Activated naive CD4-positive, alpha-beta T cell treated with anti-CD3 and anti-CD28 coated beads, Interleukin-2, amount 10 ng/mL, durations not matched to agents 7 days and 5 days (primary cell): Measurements from ENCODE around the gene BRD3.
A peak's percentile ranks its signal among the peaks of the same experiment; 100 is the strongest.

ENCODE experiments used
- CTCF ChIA-PET: fragments of 350-600 bp; sonication (Branson Sonifier 250); formaldehyde crosslinking; loops from one replicate; lab custom pipeline; 2021; ENCODE audit warnings: antibody characterized with exemption; lab: Charles Lee
- DNase-seq: peaks from one replicate; pipeline ENCODE4 v3.0.0-alpha.2; 2020
- H3K27ac Mint-ChIP-seq: one replicate; pipeline ENCODE4 v1.8.0; 2021; ENCODE audit warnings: mild to moderate bottlenecking, moderate library complexity, mixed read lengths
- H3K27me3 Mint-ChIP-seq: one replicate; pipeline ENCODE4 v1.8.0; 2021; ENCODE audit warnings: mild to moderate bottlenecking, mixed read lengths
- H3K36me3 Mint-ChIP-seq: one replicate; pipeline ENCODE4 v1.8.0; 2021; ENCODE audit warnings: mixed read lengths
- H3K4me1 Mint-ChIP-seq: one replicate; pipeline ENCODE4 v1.8.0; 2021; ENCODE audit warnings: mixed read lengths
- H3K4me3 Mint-ChIP-seq: one replicate; pipeline ENCODE4 v1.8.0; 2021; ENCODE audit warnings: mild to moderate bottlenecking, moderate library complexity, mixed read lengths
- H3K9me3 Mint-ChIP-seq: one replicate; pipeline ENCODE4 v1.8.0; 2021; ENCODE audit warnings: mixed read lengths

BRD3 gene

DNA sequence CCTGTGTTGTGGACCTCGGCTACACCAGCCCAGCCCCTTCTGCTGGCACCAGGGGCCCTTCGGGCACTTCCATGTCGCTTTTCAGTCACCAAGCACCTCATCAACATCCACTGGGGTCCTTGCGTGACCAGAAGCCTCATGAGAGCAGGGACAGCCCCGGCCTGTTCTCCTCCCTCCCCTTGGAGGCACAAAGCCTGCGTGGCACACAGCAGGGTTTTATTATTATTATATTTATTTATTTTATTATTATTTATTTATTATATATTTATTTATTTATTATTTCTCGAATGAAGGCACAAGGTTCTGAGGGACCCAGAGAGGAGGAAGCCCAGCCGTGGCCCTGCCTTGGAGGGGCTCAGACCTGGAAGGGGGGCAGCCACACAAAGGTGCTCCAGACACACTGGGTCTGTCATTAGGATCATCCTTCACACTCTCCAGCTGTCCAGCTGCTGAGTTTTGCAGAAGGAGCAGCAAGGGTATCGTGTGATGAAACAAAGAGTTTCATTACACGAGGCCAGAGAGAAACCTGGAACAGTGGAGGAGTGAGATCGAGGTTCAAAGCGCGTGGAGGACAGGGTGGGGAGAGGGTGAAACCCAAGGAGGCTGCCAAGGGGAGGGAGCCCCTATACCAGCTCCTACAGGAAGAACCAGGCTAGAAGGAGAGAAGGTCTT lies 80.9 kb downstream of the BRD3 start:
- no peaks in the 10 kb centered on the region for H3K9me3 Mint-ChIP-seq
- DNase-seq: no peak
- no peak overlapping the region for H3K4me3 Mint-ChIP-seq
- H3K27ac Mint-ChIP-seq: no peak overlapping the region
- peaks cover 32% of the 10 kb centered on the region for H3K27me3 Mint-ChIP-seq
- CTCF ChIA-PET: no interaction called here
- H3K4me1 Mint-ChIP-seq: no peaks in the 10 kb centered on the region
- no peaks in the 10 kb centered on the region for H3K36me3 Mint-ChIP-seq

DNA sequence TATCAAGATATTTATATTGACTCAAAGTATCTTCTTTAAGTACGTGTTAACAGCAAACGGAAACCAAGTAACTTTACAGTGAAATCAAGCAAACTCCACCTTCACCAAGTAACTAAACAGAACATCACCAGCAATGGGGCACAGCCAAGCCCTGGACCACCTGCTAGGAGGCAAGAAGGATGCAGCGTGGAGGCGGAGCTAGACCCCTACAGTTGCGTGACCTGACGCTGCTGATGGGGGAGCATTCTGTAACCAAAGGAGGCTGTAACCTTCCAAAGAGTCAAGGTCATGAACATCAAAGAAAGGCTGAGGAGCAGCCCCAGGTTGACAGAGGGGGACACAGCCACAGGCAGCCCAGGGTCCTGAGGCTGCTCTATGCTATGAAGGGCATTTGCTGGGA lies 81.8 kb downstream of the BRD3 start:
- no peaks in the 10 kb centered on the region for H3K9me3 Mint-ChIP-seq
- no peaks in the 10 kb centered on the region for H3K4me1 Mint-ChIP-seq
- CTCF ChIA-PET: no interaction called here
- DNase-seq: no peak
- no peak overlapping the region for H3K27ac Mint-ChIP-seq
- peaks cover 28% of the 10 kb centered on the region for H3K27me3 Mint-ChIP-seq
- H3K4me3 Mint-ChIP-seq: no peak overlapping the region
- H3K36me3 Mint-ChIP-seq: no peaks in the 10 kb centered on the region

GRCh38 chr9:133982971-133983720 lies 84.7 kb downstream of the BRD3 start:
- H3K27me3 Mint-ChIP-seq: peaks cover 16% of the 10 kb centered on the region
- no peaks in the 10 kb centered on the region for H3K4me1 Mint-ChIP-seq
- H3K27ac Mint-ChIP-seq: no peak overlapping the region
- no peaks in the 10 kb centered on the region for H3K9me3 Mint-ChIP-seq
- no peak overlapping the region for H3K4me3 Mint-ChIP-seq
- CTCF ChIA-PET: no interaction called here
- no peaks in the 10 kb centered on the region for H3K36me3 Mint-ChIP-seq
- no peak for DNase-seq

GRCh38 chr9:133981958-133982681 lies 85.7 kb downstream of the BRD3 start:
- peaks cover 12% of the 10 kb centered on the region for H3K27me3 Mint-ChIP-seq
- no peak overlapping the region for H3K27ac Mint-ChIP-seq
- H3K9me3 Mint-ChIP-seq: no peaks in the 10 kb centered on the region
- CTCF ChIA-PET: no interaction called here
- H3K4me1 Mint-ChIP-seq: no peaks in the 10 kb centered on the region
- H3K4me3 Mint-ChIP-seq: no peak overlapping the region
- DNase-seq: no peak
- H3K36me3 Mint-ChIP-seq: no peaks in the 10 kb centered on the region

- DNase-seq: no peak
- H3K27me3 Mint-ChIP-seq: peaks cover 9% of the 10 kb centered on the region
- H3K9me3 Mint-ChIP-seq: no peaks in the 10 kb centered on the region
- CTCF ChIA-PET: no interaction called here
- H3K36me3 Mint-ChIP-seq: no peaks in the 10 kb centered on the region
- no peak overlapping the region for H3K4me3 Mint-ChIP-seq
- no peaks in the 10 kb centered on the region for H3K4me1 Mint-ChIP-seq
- H3K27ac Mint-ChIP-seq: no peak overlapping the region
Observed at GRCh38 chr9:133981589-133981957, 86.3 kb downstream of the BRD3 start.

DNA sequence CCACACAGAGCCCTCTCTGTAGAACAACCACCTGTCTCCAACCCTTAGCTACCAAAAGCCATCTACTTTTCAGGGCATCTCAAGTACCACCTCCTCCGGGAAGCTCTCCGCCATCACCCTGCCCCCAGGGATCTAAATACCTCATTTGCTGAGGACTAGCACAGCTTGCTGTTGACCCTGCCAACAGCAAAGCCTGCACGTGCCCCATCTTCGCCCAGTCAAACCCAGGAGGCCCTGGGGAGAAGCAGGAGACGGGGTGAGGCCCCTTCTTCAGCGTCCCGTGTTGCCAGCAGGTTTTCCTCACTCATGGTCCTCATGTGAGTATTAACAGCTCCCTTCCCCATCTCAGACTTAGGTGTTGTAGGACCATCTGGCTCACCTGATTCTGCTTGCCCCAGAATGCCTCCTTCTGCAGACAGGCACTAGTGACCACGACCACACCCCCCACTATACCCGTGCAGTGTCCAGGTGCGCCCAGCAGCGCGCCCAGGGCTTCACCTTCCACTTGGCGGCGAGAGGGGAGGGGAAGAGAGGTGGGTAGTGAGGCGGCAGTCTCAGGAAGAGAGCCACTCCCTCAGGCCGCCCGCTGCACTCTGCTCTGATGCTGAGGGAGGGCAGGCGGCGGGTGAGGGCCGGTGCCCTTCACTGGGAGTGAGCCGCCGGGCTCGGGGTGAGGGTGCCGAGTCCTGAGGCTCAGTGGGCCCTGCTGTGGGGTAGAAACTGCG lies 86.8 kb downstream of the BRD3 start:
- H3K27me3 Mint-ChIP-seq: peaks cover 9% of the 10 kb centered on the region
- no peak for DNase-seq
- no peaks in the 10 kb centered on the region for H3K9me3 Mint-ChIP-seq
- peak overlapping the region; percentile 7 for H3K27ac Mint-ChIP-seq
- CTCF ChIA-PET: no interaction called here
- H3K36me3 Mint-ChIP-seq: no peaks in the 10 kb centered on the region
- no peaks in the 10 kb centered on the region for H3K4me1 Mint-ChIP-seq
- H3K4me3 Mint-ChIP-seq: no peak overlapping the region
